HEK293 (cell line): ENCODE results near the gene PRDM10.

Experiments
- CTCF ChIA-PET: fragments of 350-600 bp; formaldehyde crosslinking; extraction: SDS; loops from one replicate; lab custom pipeline; 2021; ENCODE audit warnings: antibody characterized with exemption; lab: Yijun Ruan, JAX
- POLR2A ChIA-PET: fragments of 300-600 bp; formaldehyde crosslinking; extraction: SDS; loops from one replicate; lab custom pipeline; 2020; ENCODE audit warnings: antibody characterized with exemption, inconsistent platforms; lab: Yijun Ruan, JAX
- H3K27ac ChIP-seq: fragments of 200-500 bp; sonication (Bioruptor generic); 2 replicates; pipeline ENCODE4 v1.5.1; 2014; ENCODE audit warnings: low read depth, low read length, control low read depth, inconsistent platforms; ENCODE audit errors: extremely low read depth
- H3K36me3 ChIP-seq, 2 experiments: fragments of 200-500 bp in 1 of 2; sonication (Bioruptor generic) in 1 of 2; 1 replicate in 1 of 2; 2 replicates in 1 of 2; pipeline ENCODE4 v1.5.1; 2014 to 2017; ENCODE audit warnings: inconsistent platforms in 2 of 2, low read length in 2 of 2; ENCODE audit not compliant: control insufficient read depth in 2 of 2, insufficient read depth in 1 of 2
- H3K4me1 ChIP-seq: fragments of 200-500 bp; sonication (Bioruptor generic); 2 replicates; pipeline ENCODE4 v1.5.1; 2014; ENCODE audit warnings: mild to moderate bottlenecking, low read length, inconsistent platforms; ENCODE audit not compliant: control insufficient read depth, insufficient read depth
- H3K4me3 ChIP-seq: 2 replicates; pipeline ENCODE4 v1.5.1; 2011; ENCODE audit warnings: low read depth, mild to moderate bottlenecking, control low read depth, low read length, moderate library complexity
- H3K9me3 ChIP-seq: fragments of 200-500 bp; sonication (Bioruptor generic); 2 replicates; pipeline ENCODE4 v1.5.1; 2014; ENCODE audit warnings: low read depth, low read length, inconsistent platforms; ENCODE audit not compliant: control insufficient read depth, insufficient read depth
- GLI2 ChIP-seq: fragments of 450-650 bp; formaldehyde crosslinking; IDR thresholded peaks from 2 replicates; pipeline ENCODE4; 2017; ENCODE audit warnings: missing biosample characterization, missing genetic modification characterization, low read depth, borderline replicate concordance
- KLF10 ChIP-seq: fragments of 450-650 bp; IDR thresholded peaks from 2 replicates; pipeline ENCODE4 v1.5.1; 2018; ENCODE audit warnings: missing biosample characterization, mild to moderate bottlenecking, missing genetic modification characterization
- SCRT2 ChIP-seq: fragments of 450-650 bp; formaldehyde crosslinking; IDR thresholded peaks from 2 replicates; pipeline ENCODE4 v1.5.1; 2016; ENCODE audit warnings: missing biosample characterization, missing genetic modification characterization
- SETDB1 ChIP-seq: IDR thresholded peaks from one replicate; pipeline ENCODE4 v1.6.1; 2017; ENCODE audit warnings: mild to moderate bottlenecking, low read length, moderate library complexity, mixed read lengths; ENCODE audit not compliant: insufficient read length
- SP7 ChIP-seq: fragments of 450-650 bp; formaldehyde crosslinking; IDR thresholded peaks from 2 replicates; pipeline ENCODE4 v1.5.1; 2016; ENCODE audit warnings: missing biosample characterization, missing genetic modification characterization
- ZBTB20 ChIP-seq: fragments of 450-650 bp; formaldehyde crosslinking; IDR thresholded peaks from 2 replicates; pipeline ENCODE4 v1.5.1; 2016; ENCODE audit warnings: missing biosample characterization, missing genetic modification characterization
- ZBTB48 ChIP-seq: fragments of 450-650 bp; formaldehyde crosslinking; IDR thresholded peaks from 2 replicates; pipeline ENCODE4 v1.5.1; 2016; ENCODE audit warnings: missing biosample characterization, missing genetic modification characterization
- ZNF10 ChIP-seq: fragments of 450-650 bp; formaldehyde crosslinking; IDR thresholded peaks from 2 replicates; pipeline ENCODE4 v1.5.1; 2017; ENCODE audit warnings: missing biosample characterization, missing genetic modification characterization
- ZNF214 ChIP-seq: fragments of 450-650 bp; formaldehyde crosslinking; IDR thresholded peaks from 2 replicates; pipeline ENCODE4 v1.5.1; 2017; ENCODE audit warnings: missing biosample characterization, mild to moderate bottlenecking, missing genetic modification characterization, borderline replicate concordance
- ZNF311 ChIP-seq: fragments of 450-650 bp; formaldehyde crosslinking; IDR thresholded peaks from 2 replicates; pipeline ENCODE4 v1.5.1; 2017; ENCODE audit warnings: missing biosample characterization, missing genetic modification characterization, borderline replicate concordance
- ZNF341 ChIP-seq: fragments of 450-650 bp; formaldehyde crosslinking; IDR thresholded peaks from 2 replicates; pipeline ENCODE4; 2016; ENCODE audit warnings: low read depth, missing biosample characterization, missing genetic modification characterization
- ZNF404 ChIP-seq: fragments of 450-650 bp; formaldehyde crosslinking; IDR thresholded peaks from 2 replicates; pipeline ENCODE4 v1.5.1; 2017; ENCODE audit warnings: missing biosample characterization, missing genetic modification characterization
- ZNF433 ChIP-seq: fragments of 450-650 bp; formaldehyde crosslinking; IDR thresholded peaks from 2 replicates; pipeline ENCODE4 v1.5.1; 2016; ENCODE audit warnings: missing biosample characterization, missing genetic modification characterization, low read depth
- ZNF544 ChIP-seq: fragments of 450-650 bp; formaldehyde crosslinking; IDR thresholded peaks from 2 replicates; pipeline ENCODE4 v1.5.0; 2017; ENCODE audit warnings: missing biosample characterization, missing genetic modification characterization
- ZNF558 ChIP-seq: fragments of 450-650 bp; formaldehyde crosslinking; IDR thresholded peaks from 2 replicates; pipeline ENCODE4 v1.5.1; 2016; ENCODE audit warnings: missing biosample characterization, missing genetic modification characterization
- ZNF654 ChIP-seq: fragments of 450-650 bp; formaldehyde crosslinking; IDR thresholded peaks from 2 replicates; pipeline ENCODE4 v1.5.1; 2016; ENCODE audit warnings: low read depth, missing biosample characterization, missing genetic modification characterization
- ZNF658 ChIP-seq: fragments of 450-650 bp; formaldehyde crosslinking; IDR thresholded peaks from 2 replicates; pipeline ENCODE4; 2016; ENCODE audit warnings: missing biosample characterization, missing genetic modification characterization
- TF ChIP-seq, protein P1 (sequence below): fragments of 450-650 bp; formaldehyde crosslinking; IDR thresholded peaks from 2 replicates; pipeline ENCODE4 v1.5.1; 2016; ENCODE audit warnings: missing biosample characterization, missing genetic modification characterization
- TF ChIP-seq, protein P2 (sequence below): fragments of 450-650 bp; formaldehyde crosslinking; IDR thresholded peaks from 2 replicates; pipeline ENCODE4 v1.5.1; 2016; ENCODE audit warnings: missing biosample characterization, missing genetic modification characterization
- TF ChIP-seq, protein P3 (sequence below): fragments of 450-650 bp; formaldehyde crosslinking; IDR thresholded peaks from 2 replicates; pipeline ENCODE4 v1.5.0; 2017; ENCODE audit warnings: missing biosample characterization, missing genetic modification characterization, borderline replicate concordance
- TF ChIP-seq, protein P4 (sequence below): fragments of 450-650 bp; formaldehyde crosslinking; IDR thresholded peaks from 2 replicates; pipeline ENCODE4 v1.5.1; 2016; ENCODE audit warnings: missing biosample characterization, missing genetic modification characterization
- TF ChIP-seq, protein P5 (sequence below): fragments of 450-650 bp; formaldehyde crosslinking; IDR thresholded peaks from 2 replicates; pipeline ENCODE4 v1.5.1; 2016; ENCODE audit warnings: missing biosample characterization, missing genetic modification characterization
- TF ChIP-seq, protein P6 (sequence below): fragments of 450-650 bp; formaldehyde crosslinking; IDR thresholded peaks from 2 replicates; pipeline ENCODE4 v1.5.1; 2016; ENCODE audit warnings: missing biosample characterization, missing genetic modification characterization

Gene PRDM10

DNA sequence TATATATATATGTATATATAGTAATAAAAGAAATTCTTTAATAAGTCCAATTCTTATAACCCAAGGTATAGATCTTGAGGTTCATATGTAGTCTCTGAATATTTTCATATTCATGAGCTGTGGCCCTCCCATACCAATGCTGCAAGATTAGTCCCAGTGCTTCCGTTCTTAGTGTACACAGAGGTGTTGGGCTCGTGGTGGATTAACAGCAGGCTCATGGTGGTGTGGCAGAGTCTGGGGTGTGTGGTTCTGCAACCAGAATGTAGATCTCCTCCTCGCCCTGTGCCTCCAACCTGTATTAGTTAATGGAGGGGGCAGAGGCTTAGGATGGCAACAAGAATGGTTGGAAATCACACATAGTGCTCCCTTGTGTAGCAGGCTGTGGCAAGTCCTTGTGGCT, 16.8 kb downstream of the PRDM10 start (continued):
- TF ChIP-seq, protein P1, sequence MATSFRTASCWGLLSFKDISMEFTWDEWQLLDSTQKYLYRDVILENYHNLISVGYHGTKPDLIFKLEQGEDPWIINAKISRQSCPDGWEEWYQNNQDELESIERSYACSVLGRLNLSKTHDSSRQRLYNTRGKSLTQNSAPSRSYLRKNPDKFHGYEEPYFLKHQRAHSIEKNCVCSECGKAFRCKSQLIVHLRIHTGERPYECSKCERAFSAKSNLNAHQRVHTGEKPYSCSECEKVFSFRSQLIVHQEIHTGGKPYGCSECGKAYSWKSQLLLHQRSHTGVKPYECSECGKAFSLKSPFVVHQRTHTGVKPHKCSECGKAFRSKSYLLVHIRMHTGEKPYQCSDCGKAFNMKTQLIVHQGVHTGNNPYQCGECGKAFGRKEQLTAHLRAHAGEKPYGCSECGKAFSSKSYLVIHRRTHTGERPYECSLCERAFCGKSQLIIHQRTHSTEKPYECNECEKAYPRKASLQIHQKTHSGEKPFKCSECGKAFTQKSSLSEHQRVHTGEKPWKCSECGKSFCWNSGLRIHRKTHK (tag by site-specific recombination), result no peak

DNA sequence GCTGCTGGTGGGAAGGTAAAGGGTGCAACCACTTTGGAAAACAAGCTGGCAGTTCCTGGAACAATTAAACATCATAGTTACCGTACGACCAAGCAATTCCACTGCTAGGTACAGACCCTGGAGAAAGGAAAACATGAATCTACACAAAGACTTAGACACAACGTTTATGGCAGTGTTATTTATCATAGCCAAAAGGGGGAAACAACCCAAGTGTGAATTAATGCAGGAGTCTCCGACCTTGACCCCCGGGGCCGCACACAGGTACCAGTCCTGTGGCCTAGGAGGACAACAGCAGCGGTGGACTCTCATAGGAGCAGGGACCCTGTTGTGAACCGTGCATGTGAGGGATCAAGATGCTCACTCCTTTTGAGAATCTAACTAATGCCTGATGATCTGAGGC, 22.5 kb downstream of the PRDM10 start:
- Histone ChIP-seq H3K36me3 (no peaks in the 10 kb centered on the region), H3K4me1 (no peaks in the 10 kb centered on the region), H3K9me3 (no peaks in the 10 kb centered on the region), H3K27ac (no peak overlapping the region), H3K4me3 (no peak overlapping the region)
- POLR2A ChIA-PET, result interaction anchor here (0.7 kb wide), 1 partner anchor 17 kb away, joined by 3 read pairs; no protein-coding TSS in a partner anchor
- CTCF ChIA-PET, result interaction anchor here (0.6 kb wide), 1 partner anchor 24 kb away, joined by 3 read pairs; no protein-coding TSS in a partner anchor
- TF ChIP-seq ZNF10, result no peak
- no peak for TF ChIP-seq ZNF214 (tag by site-specific recombination)
- TF ChIP-seq ZNF558, result no peak
- TF ChIP-seq ZBTB48 (tag by site-specific recombination), result no peak
- no peak for TF ChIP-seq ZNF341
- TF ChIP-seq ZNF433 (tag by site-specific recombination), result no peak
- TF ChIP-seq ZNF311, result no peak
- TF ChIP-seq KLF10 (tag by site-specific recombination), result no peak
- no peak for TF ChIP-seq SCRT2 (tag by site-specific recombination)
- TF ChIP-seq, protein P2, sequence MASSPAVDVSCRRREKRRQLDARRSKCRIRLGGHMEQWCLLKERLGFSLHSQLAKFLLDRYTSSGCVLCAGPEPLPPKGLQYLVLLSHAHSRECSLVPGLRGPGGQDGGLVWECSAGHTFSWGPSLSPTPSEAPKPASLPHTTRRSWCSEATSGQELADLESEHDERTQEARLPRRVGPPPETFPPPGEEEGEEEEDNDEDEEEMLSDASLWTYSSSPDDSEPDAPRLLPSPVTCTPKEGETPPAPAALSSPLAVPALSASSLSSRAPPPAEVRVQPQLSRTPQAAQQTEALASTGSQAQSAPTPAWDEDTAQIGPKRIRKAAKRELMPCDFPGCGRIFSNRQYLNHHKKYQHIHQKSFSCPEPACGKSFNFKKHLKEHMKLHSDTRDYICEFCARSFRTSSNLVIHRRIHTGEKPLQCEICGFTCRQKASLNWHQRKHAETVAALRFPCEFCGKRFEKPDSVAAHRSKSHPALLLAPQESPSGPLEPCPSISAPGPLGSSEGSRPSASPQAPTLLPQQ (tag by site-specific recombination), result no peak
- TF ChIP-seq GLI2, result no peak

DNA sequence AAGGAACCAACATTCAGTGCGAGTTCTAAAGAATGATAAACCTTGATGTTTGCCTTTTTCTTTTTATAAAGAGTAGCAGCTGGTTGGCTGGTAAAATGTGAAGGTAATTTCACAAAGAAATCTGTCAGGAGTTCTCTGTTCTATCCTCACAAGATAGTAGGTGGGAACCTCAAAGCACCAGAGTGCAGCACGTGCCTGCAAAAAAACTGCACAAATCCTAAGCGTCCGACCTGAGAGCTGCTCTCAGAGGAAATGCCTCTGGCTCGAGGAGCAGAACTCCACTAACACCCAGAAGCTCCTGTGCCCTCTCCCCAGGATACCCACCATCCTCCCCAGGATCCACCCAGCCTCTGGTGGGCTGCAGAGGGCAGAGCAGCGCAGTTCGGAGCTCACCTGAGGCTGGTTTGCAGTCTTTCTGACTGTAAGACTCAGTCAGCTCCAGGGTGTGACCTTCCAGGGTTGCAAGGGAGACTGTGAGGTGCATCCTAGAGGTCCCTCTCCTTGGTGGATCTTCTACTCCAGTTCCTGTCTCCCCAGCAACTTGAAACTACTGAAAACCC, 23.5 kb downstream of the PRDM10 start:
- no peaks in the 10 kb centered on the region for H3K4me1 ChIP-seq
- ChIA-PET CTCF (interaction anchor here (0.6 to 1.5 kb wide), 2 partner anchors 10 to 543 kb away, joined by 3 to 5 read pairs; no protein-coding TSS in a partner anchor), POLR2A (no interaction called here)
- H3K27ac ChIP-seq, result no peak overlapping the region
- H3K4me3 ChIP-seq, result no peak overlapping the region
- H3K36me3 ChIP-seq, result no peaks in the 10 kb centered on the region
- H3K9me3 ChIP-seq, result no peaks in the 10 kb centered on the region
- TF ChIP-seq ZNF404 (tag by site-specific recombination) (no peak), SP7 (tag by site-specific recombination) (no peak), ZNF654 (tag by site-specific recombination) (no peak), ZBTB20 (tag by site-specific recombination) (no peak), ZNF658 (tag by site-specific recombination) (no peak), ZNF544 (tag by site-specific recombination) (no peak), SETDB1 (no peak)
- TF ChIP-seq, protein P3, sequence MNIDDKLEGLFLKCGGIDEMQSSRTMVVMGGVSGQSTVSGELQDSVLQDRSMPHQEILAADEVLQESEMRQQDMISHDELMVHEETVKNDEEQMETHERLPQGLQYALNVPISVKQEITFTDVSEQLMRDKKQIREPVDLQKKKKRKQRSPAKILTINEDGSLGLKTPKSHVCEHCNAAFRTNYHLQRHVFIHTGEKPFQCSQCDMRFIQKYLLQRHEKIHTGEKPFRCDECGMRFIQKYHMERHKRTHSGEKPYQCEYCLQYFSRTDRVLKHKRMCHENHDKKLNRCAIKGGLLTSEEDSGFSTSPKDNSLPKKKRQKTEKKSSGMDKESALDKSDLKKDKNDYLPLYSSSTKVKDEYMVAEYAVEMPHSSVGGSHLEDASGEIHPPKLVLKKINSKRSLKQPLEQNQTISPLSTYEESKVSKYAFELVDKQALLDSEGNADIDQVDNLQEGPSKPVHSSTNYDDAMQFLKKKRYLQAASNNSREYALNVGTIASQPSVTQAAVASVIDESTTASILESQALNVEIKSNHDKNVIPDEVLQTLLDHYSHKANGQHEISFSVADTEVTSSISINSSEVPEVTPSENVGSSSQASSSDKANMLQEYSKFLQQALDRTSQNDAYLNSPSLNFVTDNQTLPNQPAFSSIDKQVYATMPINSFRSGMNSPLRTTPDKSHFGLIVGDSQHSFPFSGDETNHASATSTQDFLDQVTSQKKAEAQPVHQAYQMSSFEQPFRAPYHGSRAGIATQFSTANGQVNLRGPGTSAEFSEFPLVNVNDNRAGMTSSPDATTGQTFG, result no peak
- TF ChIP-seq, protein P4, sequence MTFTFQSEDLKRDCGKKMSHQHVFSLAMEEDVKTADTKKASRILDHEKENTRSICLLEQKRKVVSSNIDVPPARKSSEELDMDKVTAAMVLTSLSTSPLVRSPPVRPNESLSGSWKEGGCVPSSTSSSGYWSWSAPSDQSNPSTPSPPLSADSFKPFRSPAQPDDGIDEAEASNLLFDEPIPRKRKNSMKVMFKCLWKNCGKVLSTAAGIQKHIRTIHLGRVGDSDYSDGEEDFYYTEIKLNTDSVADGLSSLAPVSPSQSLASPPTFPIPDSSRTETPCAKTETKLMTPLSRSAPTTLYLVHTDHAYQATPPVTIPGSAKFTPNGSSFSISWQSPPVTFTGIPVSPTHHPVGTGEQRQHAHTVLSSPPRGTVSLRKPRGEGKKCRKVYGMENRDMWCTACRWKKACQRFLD (tag by site-specific recombination), result no peak
- TF ChIP-seq, protein P5, sequence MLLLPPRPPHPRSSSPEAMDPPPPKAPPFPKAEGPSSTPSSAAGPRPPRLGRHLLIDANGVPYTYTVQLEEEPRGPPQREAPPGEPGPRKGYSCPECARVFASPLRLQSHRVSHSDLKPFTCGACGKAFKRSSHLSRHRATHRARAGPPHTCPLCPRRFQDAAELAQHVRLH (tag by site-specific recombination), result no peak
- TF ChIP-seq, protein P6, sequence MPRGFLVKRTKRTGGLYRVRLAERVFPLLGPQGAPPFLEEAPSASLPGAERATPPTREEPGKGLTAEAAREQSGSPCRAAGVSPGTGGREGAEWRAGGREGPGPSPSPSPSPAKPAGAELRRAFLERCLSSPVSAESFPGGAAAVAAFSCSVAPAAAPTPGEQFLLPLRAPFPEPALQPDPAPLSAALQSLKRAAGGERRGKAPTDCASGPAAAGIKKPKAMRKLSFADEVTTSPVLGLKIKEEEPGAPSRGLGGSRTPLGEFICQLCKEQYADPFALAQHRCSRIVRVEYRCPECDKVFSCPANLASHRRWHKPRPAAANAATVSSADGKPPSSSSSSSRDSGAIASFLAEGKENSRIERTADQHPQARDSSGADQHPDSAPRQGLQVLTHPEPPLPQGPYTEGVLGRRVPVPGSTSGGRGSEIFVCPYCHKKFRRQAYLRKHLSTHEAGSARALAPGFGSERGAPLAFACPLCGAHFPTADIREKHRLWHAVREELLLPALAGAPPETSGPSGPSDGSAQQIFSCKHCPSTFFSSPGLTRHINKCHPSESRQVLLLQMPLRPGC, result no peak
